Spleen (tissue), 11 donors: Measurements from ENCODE around the gene ATP8B2. TPM values are rescaled to one million over a fixed set of nuclear protein-coding genes. Genes with fewer than 3 reads are reported as not detected.

ENCODE experiments used
- DNase-seq: peaks from one replicate; pipeline ENCODE4 v3.0.0-alpha.2; 2020
- H3K27ac ChIP-seq, 8 donors: fragments of 200-600 bp; sonication (generic) in 7 of 8; 1 replicate in 4 of 8; 2 replicates in 4 of 8; pipeline versions ENCODE4 v1.5.0 to v1.8.0; 2016 to 2021; ENCODE audit warnings: inconsistent platforms in 4 of 8, mild to moderate bottlenecking in 4 of 8, moderate library complexity in 1 of 8
- H3K27me3 ChIP-seq, 7 donors: fragments of 200-600 bp; sonication (generic) in 6 of 7; replicated peaks in 1 of 7; 1 replicate in 4 of 7; 2 replicates in 3 of 7; pipeline versions ENCODE4 v1.5.0 to v1.8.0; 2016 to 2021; ENCODE audit warnings: inconsistent platforms in 3 of 7, mild to moderate bottlenecking in 1 of 7
- H3K36me3 ChIP-seq, 6 donors: fragments of 200-600 bp; sonication (generic) in 5 of 6; 1 replicate in 4 of 6; 2 replicates in 2 of 6; pipeline versions ENCODE4 v1.5.0 to v1.8.0; 2016 to 2021; ENCODE audit warnings: inconsistent platforms in 2 of 6
- H3K4me1 ChIP-seq, 6 donors: fragments of 200-600 bp; sonication (generic) in 5 of 6; 1 replicate in 3 of 6; 2 replicates in 3 of 6; pipeline versions ENCODE4 v1.5.0 to v1.8.0; 2016 to 2021; ENCODE audit warnings: inconsistent platforms in 3 of 6
- H3K4me3 ChIP-seq, 8 donors: fragments of 200-600 bp; sonication (generic) in 7 of 8; 1 replicate in 4 of 8; 2 replicates in 4 of 8; pipeline versions ENCODE4 v1.5.0 to v1.8.0; 2016 to 2021; ENCODE audit warnings: inconsistent platforms in 4 of 8, mild to moderate bottlenecking in 4 of 8, moderate library complexity in 2 of 8
- H3K9me3 ChIP-seq, 8 donors: fragments of 200-600 bp; sonication (generic) in 7 of 8; 1 replicate in 4 of 8; 2 replicates in 4 of 8; pipeline versions ENCODE4 v1.5.0 to v1.8.0; 2016 to 2021; ENCODE audit warnings: inconsistent platforms in 4 of 8
- POLR2A ChIP-seq, 3 donors: fragments of 450-650 bp; IDR thresholded peaks; one replicate each; pipeline ENCODE4 v1.5.1; 2017; ENCODE audit warnings: antibody characterized with exemption in 3 of 3, mild to moderate bottlenecking in 1 of 3
- POLR2AphosphoS5 ChIP-seq, 3 donors: sonication (generic); formaldehyde crosslinking; IDR thresholded peaks; one replicate each; pipeline ENCODE4 v1.5.1; 2017; ENCODE audit warnings: antibody characterized with exemption in 3 of 3
- WGBS, 5 donors: extraction: QIAGEN DNeasy Blood & Tissue Kit in 3 of 5; methylation state at CpG; one replicate each; pipeline versions ENCODE4 v1.1.5 to v1.1.7; 2013 to 2018; 5-methylcytosine and 5-hydroxymethylcytosine counted together
- intact Hi-C: fragments of 100-400 bp; cut with DNase I; formaldehyde crosslinking; loops from one replicate; pipeline ENCODE4 v1.15.0; 2023; ENCODE audit warnings: low total_unique reads
- polyA plus RNA-seq, 3 donors: library from polyadenylated mRNA; stranded (reverse); fragments of 200-250 nt; gene quantifications; one replicate each; pipeline ENCODE4 v1.2.1, GENCODE V29; 2013
- total RNA-seq, 7 donors: library from RNA; depleted of rRNA in 3 of 7; stranded (reverse); fragments of >200 nt in 3 of 7; fragmentation: NEBNext Ultra II Directional in 4 of 7; extraction: Animal tissue kit (Norgen Biotek cat#: 25700) in 4 of 7; gene quantifications; one replicate each; pipeline versions ENCODE4 v1.1.0 to v1.2.1, GENCODE V29; 2016 to 2021
- TF ChIP-seq, protein P1 (sequence below), 11 experiments: fragments of 200-600 bp in 7 of 11; fragments of 450-650 bp in 4 of 11; sonication (generic) in 4 of 11; IDR thresholded peaks in 8 of 11; conservative IDR thresholded peaks in 3 of 11; 1 replicate in 7 of 11; 2 replicates in 4 of 11; pipeline versions ENCODE4 v1.4.0 to v1.8.0; 2016 to 2021; ENCODE audit warnings: antibody characterized with exemption in 11 of 11, inconsistent platforms in 4 of 11, mild to moderate bottlenecking in 1 of 11
- donor health status: healthy with polysubstance abuse.
- donor health status: DM: no; HTN: no; CAD: no; lungs with moderate emphysema.
- donor health status: DM: no; HTN: no; CAD: no.
- donor health status: Bipolar disorder and iron deficiency.
- donor health status: healthy.
- donor health status: DM: no; HTN: no; CAD: no.
- donor health status: DM: yes; HTN: yes; CAD: no.

ATP8B2 gene
- total and polyA plus RNA-seq, 10 donors: 5.4 to 107 (median 44.7) TPM

DNA sequence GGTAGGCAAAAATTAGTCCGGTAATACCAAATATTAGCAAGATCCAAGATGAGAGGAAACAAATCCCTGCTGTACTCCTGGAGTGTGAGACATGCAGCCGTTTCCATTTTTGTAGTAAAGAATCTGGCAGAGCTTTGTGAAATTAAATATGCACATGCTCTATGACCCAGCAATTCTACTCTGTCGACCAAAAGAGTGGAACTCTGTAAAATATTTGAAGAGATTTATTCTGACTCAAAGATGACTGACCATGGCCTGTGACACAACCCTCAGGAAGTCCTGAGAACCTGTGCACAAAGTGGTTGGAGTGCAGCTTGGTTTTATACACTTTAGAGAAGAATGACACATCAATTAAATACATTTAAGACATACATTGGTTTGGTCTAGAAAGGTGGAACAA, 36.7 kb upstream of the ATP8B2 start:
- intact Hi-C loops: no loop called here
- Histone ChIP-seq H3K4me1 (no peaks in the 10 kb centered on the region), H3K36me3 (no peaks in the 10 kb centered on the region), H3K27me3 (no peaks in the 10 kb centered on the region), H3K4me3 (no peak overlapping the region), H3K9me3 (peaks cover 0 to 6% (median 3%) of the 10 kb centered on the region in 8 donors), H3K27ac (no peak overlapping the region)
- DNase-seq: no peak
- TF ChIP-seq, protein P1, sequence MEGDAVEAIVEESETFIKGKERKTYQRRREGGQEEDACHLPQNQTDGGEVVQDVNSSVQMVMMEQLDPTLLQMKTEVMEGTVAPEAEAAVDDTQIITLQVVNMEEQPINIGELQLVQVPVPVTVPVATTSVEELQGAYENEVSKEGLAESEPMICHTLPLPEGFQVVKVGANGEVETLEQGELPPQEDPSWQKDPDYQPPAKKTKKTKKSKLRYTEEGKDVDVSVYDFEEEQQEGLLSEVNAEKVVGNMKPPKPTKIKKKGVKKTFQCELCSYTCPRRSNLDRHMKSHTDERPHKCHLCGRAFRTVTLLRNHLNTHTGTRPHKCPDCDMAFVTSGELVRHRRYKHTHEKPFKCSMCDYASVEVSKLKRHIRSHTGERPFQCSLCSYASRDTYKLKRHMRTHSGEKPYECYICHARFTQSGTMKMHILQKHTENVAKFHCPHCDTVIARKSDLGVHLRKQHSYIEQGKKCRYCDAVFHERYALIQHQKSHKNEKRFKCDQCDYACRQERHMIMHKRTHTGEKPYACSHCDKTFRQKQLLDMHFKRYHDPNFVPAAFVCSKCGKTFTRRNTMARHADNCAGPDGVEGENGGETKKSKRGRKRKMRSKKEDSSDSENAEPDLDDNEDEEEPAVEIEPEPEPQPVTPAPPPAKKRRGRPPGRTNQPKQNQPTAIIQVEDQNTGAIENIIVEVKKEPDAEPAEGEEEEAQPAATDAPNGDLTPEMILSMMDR (IDR thresholded peaks at IDR 0.05 in 8 of 11, conservative IDR thresholded peaks at IDR 0.05 in 3 of 11): no peak
- TF ChIP-seq POLR2AphosphoS5 (IDR thresholded peaks at IDR 0.05) (no peak), POLR2A (IDR thresholded peaks at IDR 0.05) (no peak)
- WGBS, 5 donors: 64 to 75% (median 72%) methylated on average over 3 of the region's 3 CpGs

GRCh38 chr1:154290921-154291320, 34.4 kb upstream of the ATP8B2 start:
- DNase-seq: no peak
- WGBS, 5 donors: 82 to 96% (median 93%) methylated on average over 1 of the region's 1 CpG
- H3K27me3 ChIP-seq: no peaks in the 10 kb centered on the region
- no peaks in the 10 kb centered on the region for H3K4me1 ChIP-seq
- H3K9me3 ChIP-seq: peaks cover 2 to 29% (median 25%) of the 10 kb centered on the region in 8 donors
- no peaks in the 10 kb centered on the region for H3K36me3 ChIP-seq
- intact Hi-C loops: no loop called here
- no peak for TF ChIP-seq POLR2AphosphoS5 (IDR thresholded peaks at IDR 0.05)
- no peak for TF ChIP-seq POLR2A (IDR thresholded peaks at IDR 0.05)
- TF ChIP-seq, protein P1 (IDR thresholded peaks at IDR 0.05 in 8 of 11, conservative IDR thresholded peaks at IDR 0.05 in 3 of 11): no peak
- no peak overlapping the region for H3K27ac ChIP-seq
- H3K4me3 ChIP-seq: no peak overlapping the region

GRCh38 chr1:154295408-154296235, 29.7 kb upstream of the ATP8B2 start:
- H3K4me3 ChIP-seq: no peak overlapping the region
- H3K27ac ChIP-seq: no peak overlapping the region
- no peaks in the 10 kb centered on the region for H3K36me3 ChIP-seq
- intact Hi-C loops: no loop called here
- 82 to 86% (median 85%) methylated on average over 8 of the region's 8 CpGs for WGBS, 5 donors
- no peaks in the 10 kb centered on the region for H3K4me1 ChIP-seq
- TF ChIP-seq POLR2AphosphoS5 (IDR thresholded peaks at IDR 0.05) (no peak), POLR2A (IDR thresholded peaks at IDR 0.05) (no peak)
- TF ChIP-seq, protein P1 (IDR thresholded peaks at IDR 0.05 in 8 of 11, conservative IDR thresholded peaks at IDR 0.05 in 3 of 11): no peak
- H3K9me3 ChIP-seq: peaks cover 3 to 44% (median 37%) of the 10 kb centered on the region in 8 donors
- H3K27me3 ChIP-seq: no peaks in the 10 kb centered on the region
- DNase-seq: no peak

DNA sequence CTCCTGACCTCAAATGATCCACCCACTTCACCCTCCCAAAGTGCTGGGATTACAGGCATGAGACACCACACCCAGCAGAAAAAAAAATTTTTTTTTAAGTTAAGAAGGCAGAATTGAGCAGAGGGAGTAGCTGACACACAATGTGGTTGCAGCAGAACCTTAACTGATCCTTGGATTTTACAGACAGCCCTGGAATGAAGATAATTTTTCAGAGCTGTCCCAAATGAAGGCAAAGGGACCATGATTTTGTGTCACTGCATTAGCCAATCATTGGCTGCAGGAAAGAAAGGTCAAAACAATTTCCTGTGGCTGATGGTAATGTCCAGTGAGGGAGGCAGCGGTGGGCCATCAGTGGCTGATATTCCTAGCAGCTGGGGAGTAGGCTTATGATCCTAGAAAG, 23.7 kb upstream of the ATP8B2 start:
- TF ChIP-seq, protein P1 (IDR thresholded peaks at IDR 0.05 in 8 of 11, conservative IDR thresholded peaks at IDR 0.05 in 3 of 11): no peak
- TF ChIP-seq POLR2A (IDR thresholded peaks at IDR 0.05) (no peak), POLR2AphosphoS5 (IDR thresholded peaks at IDR 0.05) (no peak)
- H3K4me1 ChIP-seq: no peaks in the 10 kb centered on the region
- no peaks in the 10 kb centered on the region for H3K36me3 ChIP-seq
- no peaks in the 10 kb centered on the region for H3K27me3 ChIP-seq
- H3K9me3 ChIP-seq: peaks cover 0 to 9% (median 6%) of the 10 kb centered on the region in 8 donors
- no peak for DNase-seq
- 65 to 82% (median 74%) methylated on average over 1 of the region's 1 CpG for WGBS, 5 donors
- no peak overlapping the region for H3K4me3 ChIP-seq
- no peak overlapping the region for H3K27ac ChIP-seq
- intact Hi-C loops: no loop called here
